ENCODE results near the gene MYO5A.
"Not testable (repeated sequence)": the region's sequence is repeated elsewhere in the genome, so short reads cannot be mapped to it uniquely, and the experiment has no call there.

The MYO5A gene

GRCh38 chr15:52290800-52291199, 237.9 kb downstream of the MYO5A start:
- DNase-seq (ENCODE audit: low read depth): no peak
- Histone ChIP-seq H3K4me1 (ENCODE audit: control insufficient read depth, insufficient read depth, low read length) (peaks cover 4% of the 10 kb centered on the region), H3K4me3 (ENCODE audit: low read length) (no peak overlapping the region), H3K27me3 (replicated peaks; ENCODE audit: control insufficient read depth, insufficient read depth, low read length) (peaks cover 8% of the 10 kb centered on the region), H3K9ac (ENCODE audit: low read length) (no peak overlapping the region), H3K9me3 (ENCODE audit: control insufficient read depth, low read length) (no peaks in the 10 kb centered on the region), H3K36me3 (ENCODE audit: control insufficient read depth, insufficient read depth, low read length, severe bottlenecking) (no peaks in the 10 kb centered on the region)

GRCh38 chr15:52290329-52290728, 238.4 kb downstream of the MYO5A start:
- Histone ChIP-seq H3K36me3 (ENCODE audit: control insufficient read depth, insufficient read depth, low read length, severe bottlenecking) (no peaks in the 10 kb centered on the region), H3K9ac (ENCODE audit: low read length) (no peak overlapping the region), H3K4me3 (ENCODE audit: low read length) (no peak overlapping the region), H3K4me1 (ENCODE audit: control insufficient read depth, insufficient read depth, low read length) (peaks cover 4% of the 10 kb centered on the region), H3K9me3 (ENCODE audit: control insufficient read depth, low read length) (no peaks in the 10 kb centered on the region), H3K27me3 (replicated peaks; ENCODE audit: control insufficient read depth, insufficient read depth, low read length) (peaks cover 8% of the 10 kb centered on the region)
- no peak for DNase-seq (ENCODE audit: low read depth)

- Histone ChIP-seq H3K9me3 (ENCODE audit: control insufficient read depth, low read length) (no peaks in the 10 kb centered on the region), H3K4me1 (ENCODE audit: control insufficient read depth, insufficient read depth, low read length) (peaks cover 1% of the 10 kb centered on the region), H3K36me3 (ENCODE audit: control insufficient read depth, insufficient read depth, low read length, severe bottlenecking) (no peaks in the 10 kb centered on the region), H3K4me3 (ENCODE audit: low read length) (no peak overlapping the region), H3K9ac (ENCODE audit: low read length) (no peak overlapping the region), H3K27me3 (replicated peaks; ENCODE audit: control insufficient read depth, insufficient read depth, low read length) (peaks cover 3% of the 10 kb centered on the region)
- DNase-seq (ENCODE audit: low read depth): no peak
These were observed 239.0 kb downstream of the MYO5A start for GRCh38 chr15:52289629-52290081.

GRCh38 chr15:52288986-52289385, 239.7 kb downstream of the MYO5A start:
- DNase-seq (ENCODE audit: low read depth): no peak
- Histone ChIP-seq H3K36me3 (ENCODE audit: control insufficient read depth, insufficient read depth, low read length, severe bottlenecking) (no peaks in the 10 kb centered on the region), H3K4me1 (ENCODE audit: control insufficient read depth, insufficient read depth, low read length) (no peaks in the 10 kb centered on the region), H3K4me3 (ENCODE audit: low read length) (no peak overlapping the region), H3K9me3 (ENCODE audit: control insufficient read depth, low read length) (no peaks in the 10 kb centered on the region), H3K27me3 (replicated peaks; ENCODE audit: control insufficient read depth, insufficient read depth, low read length) (no peaks in the 10 kb centered on the region), H3K9ac (ENCODE audit: low read length) (no peak overlapping the region)

- no peak overlapping the region for H3K4me3 ChIP-seq (ENCODE audit: low read length)
- peaks cover under 1% of the 10 kb centered on the region for H3K27me3 ChIP-seq (replicated peaks; ENCODE audit: control insufficient read depth, insufficient read depth, low read length)
- H3K36me3 ChIP-seq (ENCODE audit: control insufficient read depth, insufficient read depth, low read length, severe bottlenecking): no peaks in the 10 kb centered on the region
- no peaks in the 10 kb centered on the region for H3K9me3 ChIP-seq (ENCODE audit: control insufficient read depth, low read length)
- no peak overlapping the region for H3K9ac ChIP-seq (ENCODE audit: low read length)
- no peaks in the 10 kb centered on the region for H3K4me1 ChIP-seq (ENCODE audit: control insufficient read depth, insufficient read depth, low read length)
- DNase-seq (ENCODE audit: low read depth): no peak
These were observed 240.4 kb downstream of the MYO5A start for GRCh38 chr15:52288051-52288942.

GRCh38 chr15:52287114-52287513, 241.6 kb downstream of the MYO5A start:
- Histone ChIP-seq H3K9me3 (ENCODE audit: control insufficient read depth, low read length) (no peaks in the 10 kb centered on the region), H3K4me1 (ENCODE audit: control insufficient read depth, insufficient read depth, low read length) (no peaks in the 10 kb centered on the region), H3K4me3 (ENCODE audit: low read length) (no peak overlapping the region), H3K36me3 (ENCODE audit: control insufficient read depth, insufficient read depth, low read length, severe bottlenecking) (no peaks in the 10 kb centered on the region), H3K9ac (ENCODE audit: low read length) (no peak overlapping the region), H3K27me3 (replicated peaks; ENCODE audit: control insufficient read depth, insufficient read depth, low read length) (peaks cover 13% of the 10 kb centered on the region)
- no peak for DNase-seq (ENCODE audit: low read depth)

GRCh38 chr15:52285941-52286340, 242.7 kb downstream of the MYO5A start:
- DNase-seq (ENCODE audit: low read depth); H3K9ac ChIP-seq (ENCODE audit: low read length); H3K9me3 ChIP-seq (ENCODE audit: control insufficient read depth, low read length); H3K36me3 ChIP-seq (ENCODE audit: control insufficient read depth, insufficient read depth, low read length, severe bottlenecking); H3K4me1 ChIP-seq (ENCODE audit: control insufficient read depth, insufficient read depth, low read length); H3K4me3 ChIP-seq (ENCODE audit: low read length): not testable (repeated sequence)
- peaks cover 14% of the 10 kb centered on the region for H3K27me3 ChIP-seq (replicated peaks; ENCODE audit: control insufficient read depth, insufficient read depth, low read length)

GRCh38 chr15:52284164-52284563, 244.5 kb downstream of the MYO5A start:
- Histone ChIP-seq H3K4me3 (ENCODE audit: low read length) (no peak overlapping the region), H3K9ac (ENCODE audit: low read length) (no peak overlapping the region), H3K4me1 (ENCODE audit: control insufficient read depth, insufficient read depth, low read length) (no peaks in the 10 kb centered on the region), H3K27me3 (replicated peaks; ENCODE audit: control insufficient read depth, insufficient read depth, low read length) (peaks cover 14% of the 10 kb centered on the region), H3K9me3 (ENCODE audit: control insufficient read depth, low read length) (no peaks in the 10 kb centered on the region), H3K36me3 (ENCODE audit: control insufficient read depth, insufficient read depth, low read length, severe bottlenecking) (no peaks in the 10 kb centered on the region)
- no peak for DNase-seq (ENCODE audit: low read depth)

- Histone ChIP-seq H3K4me1 (ENCODE audit: control insufficient read depth, insufficient read depth, low read length) (no peaks in the 10 kb centered on the region), H3K9ac (ENCODE audit: low read length) (no peak overlapping the region), H3K27me3 (replicated peaks; ENCODE audit: control insufficient read depth, insufficient read depth, low read length) (peaks cover 20% of the 10 kb centered on the region), H3K4me3 (ENCODE audit: low read length) (no peak overlapping the region), H3K9me3 (ENCODE audit: control insufficient read depth, low read length) (no peaks in the 10 kb centered on the region), H3K36me3 (ENCODE audit: control insufficient read depth, insufficient read depth, low read length, severe bottlenecking) (no peaks in the 10 kb centered on the region)
- DNase-seq (ENCODE audit: low read depth): no peak
These were observed 245.4 kb downstream of the MYO5A start for GRCh38 chr15:52283281-52283680.

GRCh38 chr15:52282418-52282817, 246.3 kb downstream of the MYO5A start:
- Histone ChIP-seq H3K36me3 (ENCODE audit: control insufficient read depth, insufficient read depth, low read length, severe bottlenecking) (no peaks in the 10 kb centered on the region), H3K4me1 (ENCODE audit: control insufficient read depth, insufficient read depth, low read length) (no peaks in the 10 kb centered on the region), H3K27me3 (replicated peaks; ENCODE audit: control insufficient read depth, insufficient read depth, low read length) (peaks cover 23% of the 10 kb centered on the region), H3K9me3 (ENCODE audit: control insufficient read depth, low read length) (no peaks in the 10 kb centered on the region), H3K9ac (ENCODE audit: low read length) (no peak overlapping the region), H3K4me3 (ENCODE audit: low read length) (no peak overlapping the region)
- DNase-seq (ENCODE audit: low read depth): no peak

GRCh38 chr15:52281085-52282035, 247.3 kb downstream of the MYO5A start:
- no peak for DNase-seq (ENCODE audit: low read depth)
- no peaks in the 10 kb centered on the region for H3K36me3 ChIP-seq (ENCODE audit: control insufficient read depth, insufficient read depth, low read length, severe bottlenecking)
- H3K4me1 ChIP-seq (ENCODE audit: control insufficient read depth, insufficient read depth, low read length): no peaks in the 10 kb centered on the region
- H3K9ac ChIP-seq (ENCODE audit: low read length): no peak overlapping the region
- H3K27me3 ChIP-seq (replicated peaks; ENCODE audit: control insufficient read depth, insufficient read depth, low read length): peaks cover 23% of the 10 kb centered on the region
- no peak overlapping the region for H3K4me3 ChIP-seq (ENCODE audit: low read length)
- H3K9me3 ChIP-seq (ENCODE audit: control insufficient read depth, low read length): no peaks in the 10 kb centered on the region
